GM18868 (cell line): Measurements from ENCODE around the gene CRYBB2.
"Not testable (repeated sequence)": the region's sequence is repeated elsewhere in the genome, so short reads cannot be mapped to it uniquely, and the experiment has no call there.

Experiments
- ATAC-seq: cut with Tn5 transposase; IDR thresholded peaks from one replicate; pipeline ENCODE4 v1.9.1; 2021; ENCODE audit warnings: mild to moderate bottlenecking, moderate library complexity; ENCODE audit not compliant: unreplicated experiment

Gene CRYBB2

DNA sequence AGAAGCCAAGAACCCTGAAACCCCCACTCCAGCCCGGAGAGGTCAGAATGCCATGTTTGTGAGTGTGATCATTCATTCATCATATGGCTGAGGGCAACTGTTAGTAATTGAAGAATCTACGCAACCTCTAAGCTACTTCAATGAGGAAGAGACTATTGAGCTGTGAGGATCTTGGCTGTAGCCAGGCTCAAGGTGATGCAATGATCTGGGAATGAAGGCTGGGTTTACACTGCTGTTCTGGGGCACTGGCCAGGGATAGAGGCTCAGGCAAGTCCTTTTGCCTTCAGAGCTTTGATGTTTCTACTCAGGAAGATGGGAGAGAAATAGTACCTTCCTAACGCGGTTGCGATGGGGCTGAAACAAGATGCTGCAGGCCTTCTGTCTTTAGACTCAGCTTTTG, 12.9 kb downstream of the CRYBB2 start:
- no peak for ATAC-seq

DNA sequence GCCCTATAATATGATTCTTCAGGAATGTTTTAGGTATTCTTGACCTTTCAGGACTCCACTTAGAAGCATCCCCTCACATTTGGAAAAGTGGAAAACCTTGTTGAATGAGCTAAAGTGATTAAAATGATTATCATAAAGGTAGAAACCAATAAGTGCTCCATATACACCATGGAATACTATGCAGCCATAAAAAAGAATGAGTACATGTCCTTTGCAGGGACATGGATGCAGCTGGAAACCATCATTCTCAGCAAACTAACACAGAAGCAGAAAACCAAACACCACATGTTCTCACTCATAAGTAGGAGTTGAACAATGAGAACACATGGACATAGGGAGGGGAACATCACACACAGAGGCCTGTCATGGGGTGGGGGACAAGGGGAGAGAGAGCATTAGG, 14.3 kb downstream of the CRYBB2 start:
- not testable (repeated sequence) for ATAC-seq

DNA sequence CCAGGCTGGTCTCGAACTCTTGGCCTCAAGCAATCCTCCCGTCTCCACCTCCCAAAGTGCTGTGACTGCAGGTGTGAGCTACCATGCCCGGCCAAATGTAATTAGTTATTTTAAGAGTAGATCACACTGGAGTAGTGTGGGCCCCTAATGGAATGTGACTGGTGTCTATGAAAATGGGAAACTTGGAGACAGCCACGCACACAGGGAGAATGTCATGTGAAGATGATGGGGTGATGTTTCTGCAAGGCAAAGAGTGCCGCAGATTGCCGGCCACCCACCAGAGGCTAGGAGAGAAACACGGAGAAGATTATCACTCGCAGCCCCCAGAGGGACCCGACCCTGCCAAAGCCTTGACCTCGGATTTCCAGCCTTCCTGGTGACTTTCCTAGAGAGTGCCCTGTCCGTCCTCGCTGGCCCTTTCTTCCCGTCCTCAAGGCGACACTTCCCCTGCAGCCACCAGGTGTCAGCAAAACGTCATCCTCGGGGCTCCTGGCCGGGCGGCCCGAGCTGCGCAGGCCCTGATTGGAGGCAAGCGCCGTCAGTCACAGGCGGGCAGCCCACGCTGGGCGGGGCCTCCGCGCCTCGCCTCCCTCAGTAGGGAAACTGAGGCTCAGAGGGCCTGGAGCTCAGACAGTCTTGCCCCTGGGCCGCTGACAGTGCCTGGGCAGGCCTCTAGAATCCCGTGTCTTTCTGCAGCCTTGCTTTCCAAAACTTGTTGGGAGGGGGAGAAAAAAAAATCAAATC, 16.3 kb downstream of the CRYBB2 start:
- ATAC-seq = peak; percentile 63

DNA sequence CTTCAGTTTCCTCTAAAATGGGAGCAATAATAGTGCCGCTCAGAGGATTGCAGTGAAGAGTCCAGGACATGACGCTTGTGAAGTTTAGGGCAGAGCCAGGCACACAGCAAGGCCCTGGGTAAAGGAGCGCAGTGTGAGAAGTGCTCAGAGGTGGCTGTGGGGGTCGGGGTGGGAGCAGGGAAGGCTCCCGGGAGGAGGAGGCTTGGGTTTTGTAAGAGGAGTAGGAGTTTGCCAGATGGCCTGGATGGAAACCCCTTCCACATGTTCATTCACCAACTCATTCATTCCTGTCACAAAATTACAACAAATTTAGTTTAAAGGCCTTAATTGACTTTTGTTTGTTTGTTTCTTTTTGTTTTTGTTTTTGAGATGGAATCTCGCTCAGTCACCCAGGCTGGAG, 17.0 kb downstream of the CRYBB2 start:
- ATAC-seq = no peak

DNA sequence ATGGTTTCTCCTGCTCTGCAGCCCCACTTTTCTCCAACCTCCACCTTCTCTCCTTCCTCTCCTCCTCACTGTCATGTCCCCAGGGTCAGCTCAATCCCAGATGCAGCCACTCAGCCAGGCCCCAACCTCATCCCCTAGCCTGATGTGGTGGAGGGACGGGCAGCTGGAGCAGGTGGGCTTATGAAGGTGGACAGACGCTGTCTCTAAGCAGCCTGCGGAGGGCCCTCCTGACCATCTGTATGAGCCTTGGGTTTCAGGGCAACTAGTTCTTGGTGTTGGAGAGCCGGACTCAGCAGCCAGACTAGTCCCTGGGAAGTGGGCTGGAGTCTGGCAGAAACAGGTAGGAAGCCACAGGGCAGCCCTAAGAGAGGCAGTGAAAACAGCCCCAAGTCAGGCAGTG, 18.1 kb downstream of the CRYBB2 start:
- ATAC-seq = no peak

DNA sequence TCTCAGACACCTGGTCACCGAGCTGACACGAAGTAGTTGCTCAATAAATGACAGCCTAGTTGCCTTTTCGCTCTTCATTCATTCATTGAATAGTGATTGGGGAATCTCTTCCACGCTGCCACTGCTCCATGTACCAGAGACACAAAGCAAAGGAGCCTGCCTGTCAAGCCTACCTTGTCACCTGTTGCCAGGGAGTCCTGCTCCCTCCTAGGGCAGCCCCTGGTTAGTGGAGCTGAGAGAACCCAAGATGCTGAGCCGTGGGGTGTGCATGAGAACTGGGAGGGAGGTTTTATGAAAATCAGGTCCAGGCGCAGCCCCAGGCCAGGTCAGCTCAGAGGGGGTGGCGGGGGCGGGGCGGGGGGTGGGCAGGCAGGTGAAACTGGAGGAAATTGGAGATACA, 18.6 kb downstream of the CRYBB2 start:
- not testable (repeated sequence) for ATAC-seq

DNA sequence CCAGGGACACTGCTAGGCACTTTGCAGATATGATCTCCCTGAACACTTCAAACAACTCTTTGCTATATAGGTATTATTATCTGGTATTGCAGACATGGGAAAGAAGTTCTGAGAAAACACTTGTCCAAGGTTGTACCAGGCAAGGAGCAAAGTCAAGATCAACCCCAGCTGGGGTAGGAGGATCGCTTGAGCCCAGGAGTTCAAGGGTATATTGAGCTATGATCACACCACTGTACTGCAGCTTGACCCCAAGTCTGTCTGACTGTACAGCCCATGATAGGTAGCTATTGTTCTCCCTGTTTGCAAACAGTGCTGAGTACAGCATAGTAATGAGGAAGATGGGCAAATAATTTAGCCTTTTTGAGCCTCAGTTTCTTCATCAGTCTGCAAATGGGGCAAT, 35.7 kb downstream of the CRYBB2 start:
- not testable (repeated sequence) for ATAC-seq

DNA sequence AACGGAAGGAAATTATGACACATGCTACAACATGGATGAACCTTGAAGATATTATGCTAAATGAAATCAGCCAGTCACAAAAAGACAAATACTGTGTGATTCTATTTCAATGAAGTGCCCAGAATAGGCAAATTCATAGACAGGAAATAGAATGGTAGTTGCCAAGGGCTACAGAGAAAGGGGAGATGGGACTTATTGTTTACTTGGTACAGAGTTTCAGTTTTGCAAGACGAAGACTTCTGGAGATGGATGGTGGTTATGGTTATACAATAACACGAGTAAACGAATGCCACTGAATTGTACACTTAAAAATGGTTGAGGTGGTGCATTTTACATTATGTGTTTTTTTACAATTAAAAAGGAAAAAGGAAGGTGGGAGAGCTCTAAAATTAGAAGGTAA, 48.1 kb downstream of the CRYBB2 start:
- not testable (repeated sequence) for ATAC-seq

DNA sequence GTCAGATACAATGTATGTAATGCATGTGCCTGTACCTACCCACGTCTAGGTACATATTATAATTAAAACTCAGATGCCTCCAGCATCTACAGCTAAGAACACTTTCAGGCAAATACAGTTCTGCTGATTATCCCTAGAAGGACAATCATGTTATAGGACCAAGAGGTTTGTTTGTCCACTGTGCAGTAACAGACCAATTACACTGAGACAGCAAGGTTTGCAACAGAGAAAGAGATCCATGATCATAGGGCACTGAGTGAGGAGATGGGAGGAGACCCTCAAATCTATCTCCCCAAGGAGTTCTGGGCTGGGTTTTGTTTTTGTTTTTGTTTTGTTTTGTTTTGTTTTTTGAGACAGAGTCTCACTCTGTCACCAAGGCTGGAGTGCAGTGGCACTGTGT, 49.5 kb downstream of the CRYBB2 start:
- ATAC-seq = not testable (repeated sequence)

DNA sequence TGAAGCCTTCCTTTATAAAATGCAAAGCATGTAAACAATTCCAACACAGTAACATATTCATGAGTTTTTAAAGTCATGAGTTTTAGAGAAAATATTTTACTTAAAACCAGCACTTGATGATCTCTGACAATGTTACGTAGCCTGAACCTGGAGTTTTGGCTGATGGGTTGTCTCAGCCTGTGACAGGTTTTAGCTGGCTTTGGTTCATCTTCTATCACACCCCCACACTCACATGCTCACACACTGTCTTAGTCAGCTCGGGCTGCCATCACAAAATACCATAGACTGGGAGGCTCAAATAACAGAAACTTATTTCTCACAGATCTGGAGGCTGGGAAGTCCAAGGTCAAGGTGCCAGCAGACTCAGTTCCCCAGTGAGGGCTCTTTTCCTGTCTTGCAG, 50.6 kb downstream of the CRYBB2 start:
- not testable (repeated sequence) for ATAC-seq

DNA sequence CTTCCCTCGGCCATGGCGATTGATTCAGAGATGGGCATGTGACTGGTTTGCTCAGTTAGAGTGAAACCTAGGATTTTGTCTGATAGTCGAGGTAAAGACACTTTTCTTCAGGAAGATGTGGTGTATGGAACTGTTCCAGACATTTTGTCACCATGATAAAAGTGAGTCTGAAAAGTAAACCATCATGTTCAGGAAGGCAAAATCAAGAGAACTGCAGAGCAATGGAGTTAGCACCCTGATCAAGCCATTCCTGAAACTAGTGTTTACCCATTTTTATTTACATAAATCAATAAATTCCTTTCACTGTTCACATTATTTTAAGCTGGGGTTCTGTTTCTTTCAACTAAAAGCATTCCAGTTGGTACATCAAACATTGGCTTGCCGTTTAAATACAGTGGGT, 53.8 kb downstream of the CRYBB2 start:
- ATAC-seq = not testable (repeated sequence)

DNA sequence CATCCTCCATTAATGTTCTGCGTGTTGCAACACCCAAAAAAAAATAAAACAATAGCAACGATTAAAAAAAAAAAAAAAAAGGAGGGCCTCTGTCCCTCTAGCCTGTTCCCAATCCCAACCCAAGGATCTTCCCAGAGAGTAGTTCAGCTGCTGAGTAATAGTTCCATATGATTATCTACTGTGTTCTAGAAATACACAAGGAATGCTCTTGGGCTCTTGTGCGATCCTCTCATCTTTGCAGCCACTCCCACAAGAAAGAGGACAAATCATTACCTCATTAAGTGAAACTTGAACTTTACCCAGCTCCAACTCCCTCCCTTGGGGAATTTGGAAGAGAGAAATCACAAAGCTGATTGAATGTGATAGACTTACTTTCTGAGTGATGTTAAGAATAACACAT, 54.5 kb downstream of the CRYBB2 start:
- ATAC-seq = not testable (repeated sequence)

DNA sequence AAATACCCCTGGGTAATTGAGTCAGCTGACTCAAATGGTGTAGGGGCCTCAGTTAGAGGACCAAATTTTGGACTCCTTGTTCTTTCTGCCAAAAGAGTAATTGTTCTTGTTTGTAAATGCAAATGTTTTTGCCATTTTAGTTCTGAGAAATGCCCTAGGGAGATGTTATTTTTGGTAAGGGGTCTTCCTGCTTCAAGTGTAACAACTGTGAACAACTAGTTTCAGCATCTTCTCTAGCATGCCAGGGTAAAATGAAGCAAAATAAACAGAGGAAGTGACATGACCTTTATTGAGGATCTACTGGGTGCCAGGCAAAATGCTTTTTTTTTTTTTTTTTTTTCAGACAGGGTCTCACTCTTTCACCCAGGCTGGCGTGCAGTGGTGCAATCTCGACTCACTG, 60.7 kb downstream of the CRYBB2 start:
- ATAC-seq = not testable (repeated sequence)
